GM19467 (cell line): ENCODE data around the gene TAF6.

Source experiments
- ATAC-seq: cut with Tn5 transposase; IDR thresholded peaks from one replicate; pipeline ENCODE4 v1.9.1; 2021; ENCODE audit warnings: mild to moderate bottlenecking, moderate library complexity; ENCODE audit not compliant: unreplicated experiment

TAF6 gene

DNA sequence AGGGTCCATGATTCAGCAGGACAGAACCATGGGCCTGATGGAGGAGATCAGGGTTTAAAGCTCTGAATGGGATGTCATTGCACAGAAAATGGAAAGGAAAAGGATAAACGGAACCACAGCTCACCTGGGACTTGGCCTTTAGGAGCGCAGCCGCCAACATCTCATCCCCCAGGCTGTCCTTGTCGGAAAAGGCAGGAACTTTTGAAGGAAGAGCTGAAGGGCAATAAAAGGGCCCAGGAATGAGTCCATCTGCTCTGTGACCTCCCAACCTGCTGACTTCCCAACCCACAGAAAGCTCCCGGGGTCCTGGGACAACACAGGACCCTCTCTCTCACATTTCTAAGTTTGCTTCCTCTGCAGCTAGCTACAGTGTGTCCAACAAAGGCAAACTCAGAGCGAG, 43.7 kb downstream of the TAF6 start:
- no peak for ATAC-seq

DNA sequence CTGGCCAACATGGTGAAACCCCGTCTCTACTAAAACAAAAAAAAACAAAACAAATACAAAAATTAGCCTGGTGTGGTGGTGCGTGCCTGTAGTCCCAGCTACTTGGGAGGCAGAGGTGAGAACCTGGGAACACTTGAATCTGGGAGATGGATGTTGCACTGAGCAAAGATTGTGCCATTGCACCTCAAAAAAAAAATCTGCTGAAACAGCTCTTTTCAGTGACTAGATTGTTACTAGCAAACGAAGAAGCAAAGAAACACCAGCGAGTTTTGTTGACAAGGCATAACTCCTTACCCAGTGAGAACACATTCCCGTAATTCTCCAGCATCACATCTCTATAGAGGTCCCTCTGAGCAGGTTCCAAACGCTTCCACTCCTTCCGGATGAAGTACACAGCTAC, 44.3 kb downstream of the TAF6 start:
- ATAC-seq = no peak

- ATAC-seq = no peak
Measured at GRCh38 chr7:100072462-100072861, 46.7 kb downstream of the TAF6 start.

GRCh38 chr7:100071018-100071723, 48.0 kb downstream of the TAF6 start:
- no peak for ATAC-seq

GRCh38 chr7:100069991-100070390, 49.2 kb downstream of the TAF6 start:
- no peak for ATAC-seq

DNA sequence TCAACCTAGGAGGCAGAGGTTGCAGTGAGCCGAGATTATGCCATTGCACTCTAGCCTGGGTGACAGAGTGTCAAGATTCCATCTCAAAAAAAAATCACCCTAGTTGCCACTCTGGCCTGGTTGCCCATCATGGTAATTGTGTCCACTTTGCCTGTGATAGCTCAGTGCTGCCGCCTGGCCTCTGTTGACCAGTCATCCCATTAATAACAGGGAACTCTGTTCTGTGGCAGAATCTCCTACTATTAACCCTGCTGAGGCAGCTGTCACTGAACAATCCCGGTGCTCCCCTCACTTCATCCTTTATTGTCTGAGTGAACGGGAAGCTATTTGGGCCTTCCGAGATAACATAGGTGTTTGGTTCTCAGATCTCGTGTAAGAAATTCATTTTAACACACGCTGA, 52.2 kb downstream of the TAF6 start:
- no peak for ATAC-seq

GRCh38 chr7:100065452-100066186, 53.5 kb downstream of the TAF6 start:
- no peak for ATAC-seq

DNA sequence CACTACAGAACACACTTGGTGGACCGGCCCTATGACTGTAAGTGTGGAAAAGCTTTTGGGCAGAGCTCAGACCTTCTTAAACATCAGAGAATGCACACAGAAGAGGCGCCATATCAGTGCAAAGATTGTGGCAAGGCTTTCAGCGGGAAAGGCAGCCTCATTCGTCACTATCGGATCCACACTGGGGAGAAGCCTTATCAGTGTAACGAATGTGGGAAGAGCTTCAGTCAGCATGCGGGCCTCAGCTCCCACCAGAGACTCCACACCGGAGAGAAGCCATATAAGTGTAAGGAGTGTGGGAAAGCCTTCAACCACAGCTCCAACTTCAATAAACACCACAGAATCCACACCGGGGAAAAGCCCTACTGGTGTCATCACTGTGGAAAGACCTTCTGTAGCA, 55.0 kb downstream of the TAF6 start:
- ATAC-seq = no peak

DNA sequence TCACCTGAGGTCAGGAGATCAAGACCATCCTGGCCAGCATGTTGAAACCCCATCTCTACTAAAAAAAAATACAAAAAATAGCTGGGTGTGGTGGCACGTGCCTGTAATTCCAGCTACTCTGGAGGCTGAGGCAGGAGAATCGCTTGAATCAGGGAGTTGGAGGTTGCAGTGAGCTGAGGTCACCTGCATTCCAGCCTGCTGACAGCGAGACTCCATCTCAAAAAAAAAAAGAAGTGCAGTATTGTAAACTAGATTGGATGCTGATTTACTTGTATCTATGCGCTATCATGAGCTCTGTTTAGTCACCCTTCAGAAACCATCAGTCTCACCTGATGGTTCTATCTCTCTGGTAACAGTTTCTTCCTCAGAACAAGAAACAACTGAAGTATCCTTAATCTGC, 55.8 kb downstream of the TAF6 start:
- no peak for ATAC-seq

DNA sequence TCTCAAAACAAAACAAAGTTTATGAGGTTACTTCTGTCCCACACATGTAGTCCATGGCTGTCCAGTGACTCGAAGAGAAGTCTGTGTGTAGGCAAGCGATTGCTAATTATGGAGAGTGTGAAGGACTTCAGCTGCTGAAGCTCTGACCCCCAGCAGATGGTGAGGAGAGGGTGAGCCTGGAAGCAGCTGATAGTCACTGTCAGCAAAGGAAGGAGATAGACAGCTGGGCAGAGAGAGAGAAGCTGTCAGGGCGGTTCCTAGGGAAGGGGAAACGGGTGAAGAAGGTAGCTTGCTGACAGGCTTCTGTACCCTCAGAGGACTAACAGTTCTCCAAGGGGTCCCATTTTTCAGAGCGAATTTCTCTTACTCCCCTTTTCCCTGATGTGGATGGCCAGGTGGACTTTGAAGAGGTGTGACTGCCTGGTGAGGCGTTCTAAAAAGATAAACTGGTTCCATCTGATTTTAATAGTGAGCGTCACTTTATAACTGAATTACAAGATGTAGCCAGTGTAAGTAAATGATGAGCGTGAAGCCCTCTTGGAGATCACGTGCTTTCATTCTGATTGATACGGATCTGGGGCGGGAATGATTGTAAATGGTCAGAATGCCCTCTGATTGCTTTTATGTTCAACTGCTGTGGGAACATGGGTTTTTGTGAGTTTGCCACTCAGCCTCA, 57.5 kb downstream of the TAF6 start:
- no peak for ATAC-seq

GRCh38 chr7:100059251-100059739, 59.9 kb downstream of the TAF6 start:
- ATAC-seq = no peak
